Measurements from ENCODE around the gene SLC38A11. TPM values are rescaled to one million over a fixed set of nuclear protein-coding genes. Genes with fewer than 3 reads are reported as not detected.

SLC38A11 gene
- total RNA-seq, 2 experiments from 2014 or later = not detected

DNA sequence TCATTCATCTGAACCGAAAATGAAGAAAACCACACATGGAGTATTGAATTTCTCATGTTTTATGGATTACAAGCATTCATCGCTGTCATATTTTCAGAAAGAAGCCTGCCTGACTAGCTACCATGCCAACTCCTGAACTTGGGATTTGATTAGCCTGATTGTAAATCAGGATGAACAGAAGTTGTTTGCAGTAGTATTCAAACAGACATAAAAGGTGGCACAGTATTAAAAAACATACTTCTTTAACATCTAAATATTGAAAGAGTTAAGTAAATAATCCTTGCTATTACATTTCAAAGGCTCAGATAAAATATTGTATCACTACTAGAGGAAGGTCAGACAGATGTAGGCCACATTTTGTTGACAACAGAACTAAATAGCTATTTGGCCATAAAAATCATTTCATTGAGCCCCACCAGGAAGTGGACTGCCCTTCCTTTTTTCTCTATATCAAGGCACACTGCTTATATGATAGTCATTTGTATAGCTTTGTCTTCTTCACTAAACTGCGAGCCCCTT is 21.6 kb downstream of the SLC38A11 start:
- Histone ChIP-seq H3K27ac (ENCODE audit: low read depth, low read length, poor library complexity, severe bottlenecking) (no peak overlapping the region), H3K9me2 (ENCODE audit: insufficient read depth, low read length) (no peaks in the 10 kb centered on the region), H3K36me3 (ENCODE audit: insufficient read depth, low read length) (no peaks in the 10 kb centered on the region), H2AFZ (ENCODE audit: low read length) (no peak overlapping the region), H3K4me3 (ENCODE audit: low read depth, low read length, poor library complexity, severe bottlenecking) (no peak overlapping the region), H3K4me2 (ENCODE audit: low read length) (no peak overlapping the region), H4K20me1 (ENCODE audit: insufficient read depth, low read length) (no peaks in the 10 kb centered on the region), H3K9me3 (ENCODE audit: low read length) (no peaks in the 10 kb centered on the region), H3K4me1 (ENCODE audit: insufficient read depth, low read length, poor library complexity, severe bottlenecking) (no peaks in the 10 kb centered on the region), H3K79me2 (ENCODE audit: insufficient read depth, low read depth, low read length) (no peaks in the 10 kb centered on the region)
- POLR2A ChIA-PET = interaction anchor here (1.3 to 1.5 kb wide), 2 partner anchors 9 to 19 kb away, joined by 3 read pairs; no protein-coding TSS in a partner anchor
- TF ChIP-seq CTCF (conservative IDR thresholded peaks at IDR 0.05; ENCODE audit: low read length) = no peak
- no peak for TF ChIP-seq EZH2phosphoT487 (IDR thresholded peaks at IDR 0.05; ENCODE audit: borderline replicate concordance, low read depth, low read length)
- BruUV-seq (replicated peaks) = no TSS peak
- no peak for DNase-seq (ENCODE audit: low spot score)
- CTCF ChIA-PET (ENCODE audit: unreplicated experiment) = no interaction called here
- intact Hi-C loops (cut with micrococcal nuclease; ENCODE audit: unreplicated experiment) = no loop called here

- BruUV-seq (replicated peaks) = no TSS peak
- ChIA-PET CTCF (ENCODE audit: unreplicated experiment) (no interaction called here), POLR2A (interaction anchor here (0.8 kb wide), 1 partner anchor 19 kb away, joined by 3 read pairs; no protein-coding TSS in a partner anchor)
- no peaks in the 10 kb centered on the region for H3K9me2 ChIP-seq (ENCODE audit: insufficient read depth, low read length)
- H3K4me1 ChIP-seq (ENCODE audit: insufficient read depth, low read length, poor library complexity, severe bottlenecking) = no peaks in the 10 kb centered on the region
- H3K4me2 ChIP-seq (ENCODE audit: low read length) = no peak overlapping the region
- H3K27ac ChIP-seq (ENCODE audit: low read depth, low read length, poor library complexity, severe bottlenecking) = no peak overlapping the region
- TF ChIP-seq CTCF (conservative IDR thresholded peaks at IDR 0.05; ENCODE audit: low read length) (no peak), EZH2phosphoT487 (IDR thresholded peaks at IDR 0.05; ENCODE audit: borderline replicate concordance, low read depth, low read length) (no peak)
- no peaks in the 10 kb centered on the region for H3K79me2 ChIP-seq (ENCODE audit: insufficient read depth, low read depth, low read length)
- H3K9me3 ChIP-seq (ENCODE audit: low read length) = no peaks in the 10 kb centered on the region
- DNase-seq (ENCODE audit: low spot score) = no peak
- H3K36me3 ChIP-seq (ENCODE audit: insufficient read depth, low read length) = no peaks in the 10 kb centered on the region
- no peak overlapping the region for H2AFZ ChIP-seq (ENCODE audit: low read length)
- no peaks in the 10 kb centered on the region for H4K20me1 ChIP-seq (ENCODE audit: insufficient read depth, low read length)
- intact Hi-C loops (cut with micrococcal nuclease; ENCODE audit: unreplicated experiment) = no loop called here
- H3K4me3 ChIP-seq (ENCODE audit: low read depth, low read length, poor library complexity, severe bottlenecking) = no peak overlapping the region
These were observed 22.9 kb downstream of the SLC38A11 start for GRCh38 chr2:164932377-164932776.

DNA sequence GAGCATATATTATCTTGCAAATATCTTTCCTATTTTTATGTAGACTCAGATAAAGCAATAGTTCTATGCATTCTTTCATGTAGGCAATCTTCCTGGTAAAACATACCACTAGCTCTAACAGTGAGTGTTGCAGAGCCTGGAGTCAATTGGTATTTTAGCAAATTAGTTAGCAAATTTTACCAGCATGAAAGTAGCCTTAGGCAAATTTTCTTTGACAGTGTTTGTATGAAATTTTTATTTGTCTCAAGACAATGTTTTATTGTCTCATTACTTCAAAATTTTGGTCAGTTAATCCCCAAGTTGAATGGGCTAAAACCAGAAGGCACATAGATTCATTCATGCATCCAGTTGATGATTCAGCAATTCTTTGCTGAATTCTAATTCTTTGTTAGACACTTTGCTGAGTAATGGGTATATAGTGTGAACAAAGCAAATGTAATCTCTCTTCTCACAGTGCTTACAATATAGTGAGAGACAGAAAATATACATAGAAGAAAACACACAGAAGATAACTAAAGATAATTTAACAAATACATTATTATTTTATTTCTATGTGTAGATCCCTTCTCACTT is 27.1 kb downstream of the SLC38A11 start:
- ChIA-PET CTCF (ENCODE audit: unreplicated experiment) (no interaction called here), POLR2A (no interaction called here)
- Histone ChIP-seq H3K9me3 (ENCODE audit: low read length) (no peaks in the 10 kb centered on the region), H3K36me3 (ENCODE audit: insufficient read depth, low read length) (no peaks in the 10 kb centered on the region), H3K27ac (ENCODE audit: low read depth, low read length, poor library complexity, severe bottlenecking) (no peak overlapping the region), H3K79me2 (ENCODE audit: insufficient read depth, low read depth, low read length) (no peaks in the 10 kb centered on the region), H3K9me2 (ENCODE audit: insufficient read depth, low read length) (no peaks in the 10 kb centered on the region), H3K4me1 (ENCODE audit: insufficient read depth, low read length, poor library complexity, severe bottlenecking) (no peaks in the 10 kb centered on the region), H3K4me2 (ENCODE audit: low read length) (no peak overlapping the region), H4K20me1 (ENCODE audit: insufficient read depth, low read length) (no peaks in the 10 kb centered on the region), H3K4me3 (ENCODE audit: low read depth, low read length, poor library complexity, severe bottlenecking) (no peak overlapping the region), H2AFZ (ENCODE audit: low read length) (no peak overlapping the region)
- intact Hi-C loops (cut with micrococcal nuclease; ENCODE audit: unreplicated experiment) = no loop called here
- no peak for DNase-seq (ENCODE audit: low spot score)
- TF ChIP-seq CTCF (conservative IDR thresholded peaks at IDR 0.05; ENCODE audit: low read length) (no peak), EZH2phosphoT487 (IDR thresholded peaks at IDR 0.05; ENCODE audit: borderline replicate concordance, low read depth, low read length) (no peak)
- BruUV-seq (replicated peaks) = no TSS peak

Measured in OCI-LY7 (cell line).